H9 (cell line): ENCODE measurements around the gene IGSF10. TPM values are rescaled to one million over a fixed set of nuclear protein-coding genes. Genes with fewer than 3 reads are reported as not detected.

Experiments
- DNase-seq: peaks from one replicate; pipeline ENCODE4 v3.0.0-alpha.2; 2017
- H2AFZ ChIP-seq: one replicate; pipeline ENCODE4 v1.6.1; 2013; ENCODE audit warnings: mild to moderate bottlenecking, low read length, control low read depth, moderate library complexity
- H2AK5ac ChIP-seq: 2 replicates; pipeline ENCODE4 v1.6.1; 2013; ENCODE audit warnings: low read length, control low read depth, mixed read lengths; ENCODE audit not compliant: insufficient read length
- H2BK120ac ChIP-seq: one replicate; pipeline ENCODE4 v1.6.1; 2013; ENCODE audit warnings: low read depth, mild to moderate bottlenecking, low read length, control low read depth, inconsistent platforms; ENCODE audit not compliant: poor library complexity, severe bottlenecking
- H2BK12ac ChIP-seq: 2 replicates; pipeline ENCODE4 v1.6.1; 2013; ENCODE audit warnings: low read length, control low read depth, mixed read lengths, low read depth; ENCODE audit not compliant: insufficient read length
- H2BK15ac ChIP-seq: 2 replicates; pipeline ENCODE4 v1.6.1; 2013; ENCODE audit warnings: low read depth, low read length, control low read depth
- H2BK20ac ChIP-seq: one replicate; pipeline ENCODE4 v1.6.1; 2013; ENCODE audit warnings: low read depth, mild to moderate bottlenecking, low read length, control low read depth, inconsistent platforms; ENCODE audit not compliant: poor library complexity, severe bottlenecking
- H2BK5ac ChIP-seq: 2 replicates; pipeline ENCODE4 v1.6.1; 2013; ENCODE audit warnings: low read length, control low read depth, mixed read lengths; ENCODE audit not compliant: insufficient read length
- H3K14ac ChIP-seq: 2 replicates; pipeline ENCODE4 v1.6.1; 2013; ENCODE audit warnings: low read length, control low read depth; ENCODE audit not compliant: insufficient read depth
- H3K18ac ChIP-seq: 2 replicates; pipeline ENCODE4 v1.6.1; 2013; ENCODE audit warnings: low read depth, mild to moderate bottlenecking, mixed read lengths, low read length, control low read depth; ENCODE audit not compliant: insufficient read length
- H3K23ac ChIP-seq: 2 replicates; pipeline ENCODE4 v1.6.1; 2013; ENCODE audit warnings: low read length, control low read depth, mixed read lengths, low read depth; ENCODE audit not compliant: insufficient read length
- H3K23me2 ChIP-seq: 2 replicates; pipeline ENCODE4 v1.6.1; 2013; ENCODE audit warnings: low read depth, mild to moderate bottlenecking, mixed read lengths, low read length, control low read depth; ENCODE audit not compliant: insufficient read length, poor library complexity, severe bottlenecking
- H3K27ac ChIP-seq: 2 replicates; pipeline ENCODE4 v1.5.1; 2013; ENCODE audit warnings: low read length, control low read depth, mixed read lengths, low read depth; ENCODE audit not compliant: insufficient read length
- H3K27me3 ChIP-seq: 2 replicates; pipeline ENCODE4 v1.6.1; 2013; ENCODE audit warnings: low read length, control low read depth, inconsistent platforms; ENCODE audit not compliant: insufficient read depth
- H3K4ac ChIP-seq: 2 replicates; pipeline ENCODE4 v1.6.1; 2013; ENCODE audit warnings: low read depth, mild to moderate bottlenecking, control low read depth, inconsistent platforms, low read length, moderate library complexity
- H3K4me1 ChIP-seq: 2 replicates; pipeline ENCODE4 v1.6.1; 2013; ENCODE audit warnings: low read length, control low read depth, inconsistent platforms; ENCODE audit not compliant: insufficient read depth
- H3K4me2 ChIP-seq: 2 replicates; pipeline ENCODE4 v1.6.1; 2013; ENCODE audit warnings: low read length, control low read depth, mixed read lengths; ENCODE audit not compliant: insufficient read length, insufficient read depth
- H3K56ac ChIP-seq: 2 replicates; pipeline ENCODE4 v1.6.1; 2013; ENCODE audit warnings: low read depth, mild to moderate bottlenecking, mixed read lengths, low read length, control low read depth; ENCODE audit not compliant: insufficient read length
- H3K79me1 ChIP-seq: 2 replicates; pipeline ENCODE4 v1.6.1; 2013; ENCODE audit warnings: low read depth, mild to moderate bottlenecking, moderate library complexity, low read length, control low read depth, inconsistent platforms; ENCODE audit not compliant: insufficient read depth, poor library complexity, severe bottlenecking
- H3K79me2 ChIP-seq: 2 replicates; pipeline ENCODE4 v1.6.1; 2013; ENCODE audit warnings: low read length, control low read depth, inconsistent platforms; ENCODE audit not compliant: insufficient read depth
- H3K9ac ChIP-seq: 2 replicates; pipeline ENCODE4 v1.6.1; 2013; ENCODE audit warnings: low read length, control low read depth, mixed read lengths; ENCODE audit not compliant: insufficient read length; ENCODE audit errors: extremely low read depth
- H3K9me3 ChIP-seq: one replicate; pipeline ENCODE4 v1.6.1; 2013; ENCODE audit warnings: low read depth, low read length, inconsistent platforms; ENCODE audit not compliant: control insufficient read depth
- H3T11ph ChIP-seq: one replicate; pipeline ENCODE4 v1.6.1; 2013; ENCODE audit warnings: mild to moderate bottlenecking, low read length, control low read depth, inconsistent platforms
- H4K20me1 ChIP-seq: one replicate; pipeline ENCODE4 v1.6.1; 2013; ENCODE audit not compliant: control insufficient read depth, insufficient read length, insufficient read depth
- H4K5ac ChIP-seq: 2 replicates; pipeline ENCODE4 v1.6.1; 2013; ENCODE audit warnings: low read depth, mild to moderate bottlenecking, mixed read lengths, low read length, control low read depth; ENCODE audit not compliant: insufficient read length
- H4K8ac ChIP-seq: replicated peaks from 2 replicates; pipeline ENCODE4 v1.6.1; 2013; ENCODE audit warnings: low read length, control low read depth, mixed read lengths, low read depth; ENCODE audit not compliant: insufficient read length
- H4K91ac ChIP-seq: 2 replicates; pipeline ENCODE4 v1.6.1; 2013; ENCODE audit warnings: low read depth, mild to moderate bottlenecking, moderate library complexity, mixed read lengths, low read length, control low read depth; ENCODE audit not compliant: insufficient read length
- H3K27ac Mint-ChIP-seq, 3 experiments: 2 replicates in 2 of 3; 3 replicates in 1 of 3; pipeline ENCODE4 v1.8.0; 2020 to 2021; ENCODE audit warnings: mixed read lengths in 3 of 3, mild to moderate bottlenecking in 1 of 3, moderate library complexity in 1 of 3
- H3K27me3 Mint-ChIP-seq: 2 replicates; pipeline ENCODE4 v1.8.0; 2021; ENCODE audit warnings: low read depth, mild to moderate bottlenecking, moderate library complexity, mixed read lengths
- H3K36me3 Mint-ChIP-seq, 3 experiments: 2 replicates in 2 of 3; 3 replicates in 1 of 3; pipeline ENCODE4 v1.8.0; 2020 to 2021; ENCODE audit warnings: low read depth in 3 of 3, mixed read lengths in 3 of 3; ENCODE audit not compliant: insufficient read depth in 1 of 3
- H3K4me1 Mint-ChIP-seq, 2 experiments: 2 replicates each; pipeline ENCODE4 v1.8.0; 2020; ENCODE audit warnings: mixed read lengths in 2 of 2
- H3K4me3 Mint-ChIP-seq, 2 experiments: 2 replicates in 1 of 2; 3 replicates in 1 of 2; pipeline ENCODE4 v1.8.0; 2020 to 2021; ENCODE audit warnings: mild to moderate bottlenecking in 2 of 2, mixed read lengths in 2 of 2, moderate library complexity in 1 of 2
- H3K9me3 Mint-ChIP-seq, 2 experiments: 2 replicates in 1 of 2; 3 replicates in 1 of 2; pipeline ENCODE4 v1.8.0; 2020; ENCODE audit warnings: mild to moderate bottlenecking in 2 of 2, mixed read lengths in 2 of 2, moderate library complexity in 1 of 2
- WGBS: extraction: QIAGEN DNeasy Blood & Tissue Kit; methylation state at CpG from one replicate; pipeline ENCODE4 v1.1.7; 2013; ENCODE audit warnings: missing lambda C conversion rate, low lambda C conversion rate, mixed read lengths; ENCODE audit not compliant: insufficient read length; ENCODE audit errors: extremely low coverage; 5-methylcytosine and 5-hydroxymethylcytosine counted together
- total RNA-seq: library from RNA; stranded (reverse); gene quantifications from 2 replicates; pipeline ENCODE4 v1.2.1, GENCODE V29; 2021
- TF ChIP-seq, protein P1 (sequence below): fragments of 200-600 bp; sonication (generic); conservative IDR thresholded peaks from 3 replicates; pipeline ENCODE4 v1.8.0; 2021; ENCODE audit warnings: antibody characterized with exemption, mild to moderate bottlenecking

The IGSF10 gene
- total RNA-seq, 1 experiment from 2014 or later = 0.20 TPM

DNA sequence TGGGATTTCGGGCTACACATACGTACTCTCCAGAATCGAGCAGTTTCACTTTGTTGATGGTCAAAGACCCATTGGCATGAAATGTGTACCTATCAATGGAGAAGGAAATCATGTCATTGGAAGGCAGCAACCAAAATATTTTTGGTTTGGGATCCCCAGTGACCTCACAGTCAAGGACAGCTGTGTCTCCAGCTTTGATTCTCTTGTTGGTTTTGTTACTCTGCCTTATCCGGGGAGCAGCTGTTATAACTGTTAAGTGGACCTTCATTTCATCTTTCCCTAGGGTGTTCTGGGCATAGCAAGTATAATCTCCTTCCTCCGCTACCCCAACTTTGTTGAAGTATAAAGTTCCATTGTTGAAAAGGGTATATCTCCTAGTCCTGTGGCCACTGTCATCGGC is 23.0 kb downstream of the IGSF10 start:
- Histone ChIP-seq H2BK120ac (no peak overlapping the region), H4K20me1 (no peaks in the 10 kb centered on the region), H3K27me3 (no peaks in the 10 kb centered on the region), H2BK12ac (no peak overlapping the region), H2AFZ (no peak overlapping the region), H4K5ac (no peak overlapping the region), H3K4me2 (no peak overlapping the region), H3K4ac (no peak overlapping the region), H2BK15ac (no peak overlapping the region), H3K9me3 (no peaks in the 10 kb centered on the region), H3K14ac (no peak overlapping the region), H3K23ac (no peak overlapping the region), H3K79me1 (no peaks in the 10 kb centered on the region), H3K23me2 (no peaks in the 10 kb centered on the region), H3T11ph (no peak overlapping the region), H4K8ac (no peak overlapping the region), H4K91ac (no peak overlapping the region), H2BK5ac (no peak overlapping the region), H3K79me2 (no peaks in the 10 kb centered on the region), H3K4me1 (0 out of 2 replicates have a peak, but pooled peaks cover 3% of the 10 kb centered on the region), H3K27ac (no peak overlapping the region), H3K18ac (no peak overlapping the region), H3K56ac (no peak overlapping the region), H2AK5ac (no peak overlapping the region), H2BK20ac (no peak overlapping the region), H3K9ac (no peak overlapping the region)
- H3K27me3 Mint-ChIP-seq = no peaks in the 10 kb centered on the region
- H3K9me3 Mint-ChIP-seq = no peaks in the 10 kb centered on the region
- peaks cover 0 to 3% (median 2%) of the 10 kb centered on the region in 3 experiments; a peak in 2 of 7 replicates for H3K36me3 Mint-ChIP-seq
- DNase-seq = no peak
- TF ChIP-seq, protein P1, sequence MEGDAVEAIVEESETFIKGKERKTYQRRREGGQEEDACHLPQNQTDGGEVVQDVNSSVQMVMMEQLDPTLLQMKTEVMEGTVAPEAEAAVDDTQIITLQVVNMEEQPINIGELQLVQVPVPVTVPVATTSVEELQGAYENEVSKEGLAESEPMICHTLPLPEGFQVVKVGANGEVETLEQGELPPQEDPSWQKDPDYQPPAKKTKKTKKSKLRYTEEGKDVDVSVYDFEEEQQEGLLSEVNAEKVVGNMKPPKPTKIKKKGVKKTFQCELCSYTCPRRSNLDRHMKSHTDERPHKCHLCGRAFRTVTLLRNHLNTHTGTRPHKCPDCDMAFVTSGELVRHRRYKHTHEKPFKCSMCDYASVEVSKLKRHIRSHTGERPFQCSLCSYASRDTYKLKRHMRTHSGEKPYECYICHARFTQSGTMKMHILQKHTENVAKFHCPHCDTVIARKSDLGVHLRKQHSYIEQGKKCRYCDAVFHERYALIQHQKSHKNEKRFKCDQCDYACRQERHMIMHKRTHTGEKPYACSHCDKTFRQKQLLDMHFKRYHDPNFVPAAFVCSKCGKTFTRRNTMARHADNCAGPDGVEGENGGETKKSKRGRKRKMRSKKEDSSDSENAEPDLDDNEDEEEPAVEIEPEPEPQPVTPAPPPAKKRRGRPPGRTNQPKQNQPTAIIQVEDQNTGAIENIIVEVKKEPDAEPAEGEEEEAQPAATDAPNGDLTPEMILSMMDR = no peak
- no CpG with 5 or more reads among the region's 6 CpGs for WGBS
- peaks cover 16% of the 10 kb centered on the region in 2 experiments for H3K4me1 Mint-ChIP-seq
- H3K27ac Mint-ChIP-seq = no peak overlapping the region
- H3K4me3 Mint-ChIP-seq = no peak overlapping the region
